HUDEP-2 (cell line): ENCODE results near the gene EFCAB6.

ENCODE experiments used
- DNase-seq, 76 experiments: peaks; one replicate each; lab custom pipeline; 2025; ENCODE audit not compliant: unreplicated experiment in 76 of 76; lab: John Stamatoyannopoulos, UW

Gene EFCAB6

GRCh38 chr22:43600265-43600664, 211.8 kb downstream of the EFCAB6 start:
- DNase-seq, result no peak

GRCh38 chr22:43592476-43592875, 219.6 kb downstream of the EFCAB6 start:
- DNase-seq, result no peak

DNA sequence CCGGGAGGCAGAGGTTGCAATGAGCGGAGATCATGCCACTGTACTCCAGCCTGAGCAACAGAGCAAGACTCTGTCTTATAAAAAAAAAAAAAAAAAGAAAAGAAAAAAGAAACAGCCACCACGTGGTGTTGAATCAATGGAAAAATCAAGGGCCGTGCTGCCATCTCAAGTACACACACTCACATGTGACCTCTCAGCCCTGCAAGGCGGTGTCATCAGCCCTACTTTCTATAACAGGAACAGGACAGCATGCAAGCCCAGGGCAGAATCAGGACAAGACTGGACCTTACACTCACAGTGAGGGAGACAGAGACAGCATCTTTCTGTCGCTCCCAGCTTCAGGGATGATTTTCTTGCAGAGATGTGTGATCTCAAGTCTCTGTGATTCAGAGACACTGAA, 220.7 kb downstream of the EFCAB6 start:
- no peak for DNase-seq

DNA sequence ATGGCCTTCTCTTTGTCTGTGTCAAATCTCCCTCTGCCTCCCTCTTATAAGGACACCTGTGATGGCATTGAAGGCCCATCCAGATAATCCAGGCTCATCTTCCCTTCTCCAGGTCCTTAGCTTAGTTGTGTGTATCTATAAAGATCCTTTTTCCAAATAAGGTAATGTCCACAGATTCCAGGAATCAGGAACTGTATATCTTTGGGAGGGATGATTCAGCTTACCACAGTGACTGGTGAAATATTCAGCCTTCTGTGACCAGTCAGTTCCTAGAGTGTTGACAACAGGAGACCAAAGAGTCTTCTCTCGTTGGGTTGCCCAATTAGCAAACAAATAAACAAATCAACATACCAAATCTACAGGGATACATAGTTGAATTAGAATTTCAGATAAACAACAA, 224.5 kb downstream of the EFCAB6 start:
- DNase-seq, result no peak

DNA sequence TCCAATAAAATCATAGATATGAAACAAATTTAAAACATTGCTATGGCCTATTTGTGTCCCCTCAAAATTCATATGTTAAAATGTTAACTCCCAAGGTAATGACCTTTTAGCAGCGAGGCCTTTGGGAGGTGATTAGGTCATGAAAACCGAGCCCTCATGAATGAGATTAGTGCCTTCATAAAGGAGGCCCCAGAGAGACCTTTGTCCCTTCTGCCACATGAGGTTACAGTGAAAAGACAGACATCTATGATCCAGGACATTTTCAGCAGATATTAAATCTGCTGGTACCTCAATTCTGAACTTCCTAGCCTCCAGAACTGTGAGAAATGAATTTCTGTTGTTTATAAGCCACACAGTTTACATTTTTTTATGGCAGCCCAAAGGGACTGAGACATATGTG, 228.6 kb downstream of the EFCAB6 start:
- no peak for DNase-seq

- no peak for DNase-seq
These were observed 229.7 kb downstream of the EFCAB6 start for GRCh38 chr22:43582394-43582793.

DNA sequence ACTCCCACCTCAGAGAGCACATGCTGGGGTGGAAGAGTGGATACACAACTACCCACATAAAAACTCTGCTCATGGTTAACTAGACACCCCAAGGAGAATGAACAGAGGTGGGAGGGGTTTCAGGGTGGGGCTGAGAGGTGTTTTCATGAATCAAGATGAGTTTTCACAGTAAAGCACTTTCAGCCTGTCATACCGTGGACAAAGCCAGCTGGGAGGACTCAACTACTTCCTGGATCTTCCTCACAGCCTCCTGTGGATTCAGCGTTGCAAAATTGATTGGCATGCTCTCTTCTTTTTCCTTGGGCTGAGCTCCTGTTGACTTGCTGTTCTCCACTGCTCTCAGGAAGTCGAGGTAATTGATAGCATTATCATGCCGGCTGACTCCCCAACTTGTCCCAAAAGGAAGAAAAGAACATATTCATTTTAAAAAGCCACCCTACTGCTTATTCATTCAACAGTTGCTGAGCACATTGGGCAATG, 231.8 kb downstream of the EFCAB6 start:
- no peak for DNase-seq

GRCh38 chr22:43574738-43575137, 237.4 kb downstream of the EFCAB6 start:
- DNase-seq, result no peak

GRCh38 chr22:43572710-43573109, 239.4 kb downstream of the EFCAB6 start:
- DNase-seq, result no peak

- no peak for DNase-seq
These were observed 240.9 kb downstream of the EFCAB6 start for GRCh38 chr22:43571181-43571580.

- no peak for DNase-seq
These were observed 241.5 kb downstream of the EFCAB6 start for GRCh38 chr22:43570531-43571165.

DNA sequence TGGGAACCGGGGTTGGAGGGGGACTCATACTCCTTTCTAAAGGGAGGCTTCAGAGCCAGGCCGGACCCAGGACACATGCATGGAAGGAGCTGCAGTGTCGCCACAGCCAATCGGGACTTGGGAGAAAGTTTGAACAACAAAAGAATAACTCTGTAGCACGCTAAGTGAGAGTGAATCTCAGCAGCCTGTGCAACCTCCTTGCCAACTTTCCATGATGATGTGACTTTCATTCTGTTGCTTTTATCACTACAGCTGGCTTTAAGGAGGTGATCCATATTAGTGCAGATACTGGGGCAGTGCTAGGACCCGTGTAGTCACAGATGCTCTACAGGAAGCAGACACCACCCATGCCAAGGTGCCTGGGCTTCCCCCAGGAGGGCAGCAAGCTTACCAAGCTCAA, 243.0 kb downstream of the EFCAB6 start:
- DNase-seq, result no peak

DNA sequence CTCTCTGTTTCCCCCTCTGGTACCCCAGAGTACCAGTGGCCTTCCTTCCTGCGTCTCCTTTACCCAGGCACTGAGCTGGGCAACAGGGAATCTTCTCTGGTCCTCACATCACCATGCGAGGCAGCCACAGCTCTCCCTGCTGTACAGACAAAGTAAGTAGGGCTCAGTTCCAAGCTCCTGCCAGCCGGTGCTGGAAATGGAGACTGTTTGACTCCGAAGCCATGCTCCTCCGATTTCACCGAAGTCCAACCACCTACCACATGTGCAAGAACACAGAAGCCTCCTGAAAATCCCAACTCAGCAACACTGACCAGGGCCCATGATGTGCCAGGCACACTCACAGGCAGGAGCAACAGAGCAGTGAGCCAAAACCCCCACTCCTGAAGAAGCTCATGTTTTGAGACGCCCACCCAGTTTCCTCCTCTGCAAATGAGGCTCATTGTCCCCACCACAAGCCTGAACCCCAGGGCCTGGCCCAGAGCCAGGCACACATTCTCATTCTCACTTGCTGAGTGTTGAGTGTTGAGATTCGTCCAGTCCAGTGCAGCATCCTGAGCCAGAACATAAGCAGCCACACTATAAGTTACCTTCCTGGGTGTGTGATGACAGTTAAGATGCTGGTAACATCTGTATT, 244.3 kb downstream of the EFCAB6 start:
- no peak for DNase-seq

GRCh38 chr22:43566561-43567332, 245.4 kb downstream of the EFCAB6 start:
- DNase-seq, result no peak

- DNase-seq, result no peak
These were observed 246.1 kb downstream of the EFCAB6 start for GRCh38 chr22:43566021-43566420.

- no peak for DNase-seq
These were observed 247.2 kb downstream of the EFCAB6 start for GRCh38 chr22:43564859-43565258.

- no peak for DNase-seq
These were observed 248.5 kb downstream of the EFCAB6 start for GRCh38 chr22:43563571-43563970.

- no peak for DNase-seq
These were observed 249.3 kb downstream of the EFCAB6 start for GRCh38 chr22:43562843-43563242.

DNA sequence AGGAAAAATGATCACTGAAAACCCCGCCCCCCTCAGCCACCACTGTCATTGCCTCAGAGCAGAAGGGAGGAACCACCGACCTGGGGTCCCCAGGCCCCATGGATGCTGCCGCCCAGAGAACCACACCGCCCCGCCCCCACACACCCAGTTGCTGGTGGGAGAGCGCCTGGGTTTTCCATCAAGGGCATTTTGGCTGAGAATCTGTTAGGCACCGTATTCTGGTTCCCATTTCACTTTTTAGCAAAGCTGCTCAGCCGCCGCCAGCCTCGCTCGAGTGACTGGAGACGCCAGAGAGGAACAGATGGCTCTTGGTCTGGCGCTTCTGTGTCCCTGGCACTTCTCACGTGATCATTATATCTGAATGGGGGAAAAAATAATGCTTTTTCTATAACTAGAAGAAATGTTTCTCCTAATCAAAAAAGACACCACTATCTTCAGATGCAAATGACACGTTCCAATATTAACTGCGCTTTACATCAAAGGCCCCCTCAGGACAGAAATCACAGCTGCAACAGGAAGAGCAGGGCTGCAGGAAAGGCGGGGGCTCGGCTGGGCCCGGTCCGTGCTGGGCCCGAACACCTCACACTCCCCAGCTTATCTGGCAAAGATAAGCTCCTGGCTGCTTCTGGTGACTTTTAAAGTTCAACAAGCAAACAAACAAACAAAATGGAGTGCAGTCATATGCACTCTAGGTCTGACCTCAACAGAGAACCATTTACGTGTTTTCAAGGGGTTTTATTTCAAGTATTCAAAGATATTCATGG, 250.5 kb downstream of the EFCAB6 start:
- DNase-seq, result no peak

DNA sequence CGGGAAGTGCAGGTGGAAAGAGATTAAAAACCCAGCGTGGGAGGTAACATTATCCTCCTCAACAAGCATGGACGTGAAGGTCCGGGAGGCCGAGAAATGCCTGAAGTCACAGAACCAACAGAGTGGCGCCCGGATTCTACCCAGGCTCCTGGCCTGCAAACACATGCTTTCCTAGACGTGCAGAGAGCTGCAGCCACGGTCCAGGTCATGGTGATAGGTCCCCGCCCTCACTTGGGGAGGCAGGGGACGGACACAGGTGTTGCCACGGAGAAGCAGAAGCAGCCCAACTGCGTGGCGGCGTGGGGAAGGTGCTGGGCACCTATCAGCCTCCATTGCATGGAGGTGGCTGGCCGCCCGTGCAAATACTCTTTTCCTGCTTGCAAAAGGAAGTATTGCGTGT, 251.5 kb downstream of the EFCAB6 start:
- DNase-seq, result no peak
